Activated CD4-positive, alpha-beta T cell treated with anti-CD3 and anti-CD28 coated beads, Interleukin-2, amount 10 ng/mL, durations not matched to agents 24 days and 14 days (primary cell): ENCODE data around the gene WHRN. TPM values are rescaled to one million over a fixed set of nuclear protein-coding genes. Genes with fewer than 3 reads are reported as not detected.
A peak's percentile ranks its signal among the peaks of the same experiment; 100 is the strongest.

Experiments
- DNase-seq: peaks from one replicate; pipeline ENCODE4 v3.0.0; 2022
- H3K27ac Mint-ChIP-seq: one replicate; pipeline ENCODE4 v1.8.0; 2022; ENCODE audit warnings: mild to moderate bottlenecking, mixed read lengths
- H3K27me3 Mint-ChIP-seq: one replicate; pipeline ENCODE4 v1.8.0; 2022; ENCODE audit warnings: mixed read lengths
- H3K36me3 Mint-ChIP-seq: one replicate; pipeline ENCODE4 v1.8.0; 2022; ENCODE audit warnings: low read depth, mild to moderate bottlenecking, mixed read lengths
- H3K4me1 Mint-ChIP-seq: one replicate; pipeline ENCODE4 v1.8.0; 2021; ENCODE audit warnings: mixed read lengths
- H3K4me3 Mint-ChIP-seq: one replicate; pipeline ENCODE4 v1.8.0; 2022; ENCODE audit warnings: mild to moderate bottlenecking, moderate library complexity, mixed read lengths
- H3K9me3 Mint-ChIP-seq: one replicate; pipeline ENCODE4 v1.8.0; 2021; ENCODE audit warnings: mixed read lengths
- intact Hi-C: fragments of 100-400 bp; cut with micrococcal nuclease; formaldehyde crosslinking; loops from one replicate; pipeline ENCODE4 v1.15.1; 2023
- total RNA-seq: library from RNA; stranded (reverse); gene quantifications from 2 replicates; pipeline ENCODE4 v1.2.3, GENCODE V29; 2022

The WHRN gene
- total RNA-seq, 1 donor from 2014 or later: 2.0 TPM

DNA sequence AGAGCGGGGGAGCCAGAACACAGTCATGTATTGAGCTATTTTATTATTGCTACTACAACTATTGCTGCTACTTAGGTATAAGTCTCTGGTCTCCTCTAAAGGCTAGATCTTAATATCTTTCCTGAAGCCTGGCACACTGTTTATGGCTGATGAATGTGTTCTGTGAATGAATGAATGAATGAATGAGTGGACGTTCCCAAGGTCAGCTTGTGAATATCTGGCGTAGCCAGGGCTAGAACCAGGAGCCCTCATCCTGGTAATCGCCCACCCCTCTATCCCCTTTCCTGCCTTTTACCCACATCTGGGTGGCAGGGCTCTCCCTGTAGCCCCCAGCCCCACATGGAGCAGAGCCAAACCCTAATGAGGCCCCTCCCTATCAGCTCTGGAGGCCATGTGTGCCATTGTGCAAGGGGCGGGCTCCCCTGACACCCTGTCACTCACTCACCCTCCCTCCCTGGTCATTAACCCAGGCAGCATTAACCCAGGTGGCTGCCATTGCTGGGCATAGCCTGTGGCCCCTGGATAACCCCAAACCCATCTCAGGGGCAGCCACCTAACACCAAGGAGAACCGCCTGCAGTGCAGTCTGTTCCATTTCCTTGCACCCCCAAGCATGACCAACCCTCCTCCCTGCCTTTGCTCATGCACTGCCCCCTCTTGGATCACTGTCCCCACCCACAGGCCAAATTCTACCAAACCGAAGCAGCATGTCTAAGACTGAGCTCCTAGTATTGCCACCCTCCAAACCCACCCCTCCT lies 115.5 kb downstream of the WHRN start:
- Mint-ChIP-seq H3K36me3 (peaks cover 52% of the 10 kb centered on the region), H3K4me3 (peak overlapping the region; percentile 96), H3K9me3 (no peaks in the 10 kb centered on the region), H3K4me1 (peaks cover 57% of the 10 kb centered on the region), H3K27ac (peak overlapping the region; percentile 93), H3K27me3 (no peaks in the 10 kb centered on the region)
- no peak for DNase-seq
- intact Hi-C loops: loop anchor here (5.0 to 10.0 kb wide), 7 partner anchors 235 to 875 kb away; partner anchors contain the start of gene COL27A1

- DNase-seq: peak; percentile 70
- Mint-ChIP-seq H3K27me3 (no peaks in the 10 kb centered on the region), H3K4me1 (peaks cover 56% of the 10 kb centered on the region), H3K36me3 (peaks cover 54% of the 10 kb centered on the region), H3K9me3 (no peaks in the 10 kb centered on the region), H3K27ac (peak overlapping the region; percentile 93), H3K4me3 (peak overlapping the region; percentile 96)
- intact Hi-C loops: loop anchor here (5.0 to 10.0 kb wide), 7 partner anchors 234 to 874 kb away; partner anchors contain the start of gene COL27A1
Observed at GRCh38 chr9:114388764-114389375, 116.4 kb downstream of the WHRN start.

- intact Hi-C loops: loop anchor here (5.0 to 10.0 kb wide), 7 partner anchors 234 to 874 kb away; partner anchors contain the start of gene COL27A1
- Mint-ChIP-seq H3K9me3 (no peaks in the 10 kb centered on the region), H3K27me3 (no peaks in the 10 kb centered on the region), H3K4me1 (peaks cover 61% of the 10 kb centered on the region), H3K27ac (peak overlapping the region; percentile 93), H3K36me3 (peaks cover 57% of the 10 kb centered on the region), H3K4me3 (peak overlapping the region; percentile 96)
- no peak for DNase-seq
Observed at GRCh38 chr9:114388357-114388682, 117.0 kb downstream of the WHRN start.

- Mint-ChIP-seq H3K27ac (peak within 1 kb of the TSS; percentile 93), H3K27me3 (no peaks in the 10 kb centered on the region), H3K4me3 (peak within 1 kb of the TSS; percentile 96), H3K9me3 (no peaks in the 10 kb centered on the region), H3K4me1 (peaks cover 63% of the 10 kb centered on the region), H3K36me3 (peaks cover 59% of the 10 kb centered on the region)
- intact Hi-C loops: loop anchor here (5.0 to 10.0 kb wide), 7 partner anchors 233 to 873 kb away; partner anchors contain the start of gene COL27A1
- DNase-seq: peak; percentile 96
Observed at GRCh38 chr9:114387680-114388356, 117.5 kb downstream of the WHRN start, which contains the start of gene AKNA. Gene AKNA, minus strand, starts transcription at chr9:114387982. Its CDS starts 6,649 bp downstream, at chr9:114381333.

DNA sequence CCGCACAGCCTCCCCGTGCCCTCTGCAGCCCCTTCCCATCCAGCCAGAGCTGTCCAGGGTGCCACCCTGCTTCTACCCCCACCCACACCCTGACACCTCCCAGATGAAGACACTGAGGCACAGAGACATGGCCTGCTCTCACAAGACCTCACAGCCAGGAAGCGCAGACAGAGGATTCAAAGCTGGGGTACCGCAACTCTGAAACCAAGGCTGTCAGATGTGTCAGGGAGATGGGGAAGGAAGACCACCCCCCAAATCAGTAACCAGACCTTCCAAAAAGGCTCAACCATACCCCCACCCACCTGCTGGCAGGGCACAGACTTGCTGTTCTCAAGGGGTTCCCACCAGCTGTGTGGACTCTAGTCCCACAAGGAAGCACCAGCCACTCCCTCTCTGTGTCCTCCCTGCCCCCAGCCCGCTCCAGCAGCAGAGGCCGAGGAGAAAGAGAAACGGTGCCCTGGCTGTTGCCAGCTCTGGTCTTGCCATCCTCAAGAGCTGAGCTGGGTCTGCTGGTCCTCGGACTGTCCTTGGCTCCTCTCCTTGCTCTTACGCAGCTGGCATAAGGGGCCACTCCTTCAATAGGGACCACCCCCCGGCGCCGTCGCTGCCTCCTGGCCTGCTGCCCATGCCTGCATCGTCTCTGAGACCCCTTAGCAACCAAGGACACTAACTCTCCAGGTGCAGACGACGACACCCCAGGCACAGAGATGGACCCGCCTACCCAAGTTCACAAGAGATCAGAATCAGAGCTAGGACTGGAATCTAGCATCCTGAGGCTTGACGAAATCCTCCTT lies 118.2 kb downstream of the WHRN start:
- peak; percentile 78 for DNase-seq
- Mint-ChIP-seq H3K27me3 (no peaks in the 10 kb centered on the region), H3K4me3 (peak overlapping the region; percentile 96), H3K9me3 (no peaks in the 10 kb centered on the region), H3K27ac (peak overlapping the region; percentile 93), H3K36me3 (peaks cover 59% of the 10 kb centered on the region), H3K4me1 (peaks cover 64% of the 10 kb centered on the region)
- intact Hi-C loops: loop anchor here (1.0 to 10.0 kb wide), 8 partner anchors 48 to 872 kb away; partner anchors contain the start of gene COL27A1

DNA sequence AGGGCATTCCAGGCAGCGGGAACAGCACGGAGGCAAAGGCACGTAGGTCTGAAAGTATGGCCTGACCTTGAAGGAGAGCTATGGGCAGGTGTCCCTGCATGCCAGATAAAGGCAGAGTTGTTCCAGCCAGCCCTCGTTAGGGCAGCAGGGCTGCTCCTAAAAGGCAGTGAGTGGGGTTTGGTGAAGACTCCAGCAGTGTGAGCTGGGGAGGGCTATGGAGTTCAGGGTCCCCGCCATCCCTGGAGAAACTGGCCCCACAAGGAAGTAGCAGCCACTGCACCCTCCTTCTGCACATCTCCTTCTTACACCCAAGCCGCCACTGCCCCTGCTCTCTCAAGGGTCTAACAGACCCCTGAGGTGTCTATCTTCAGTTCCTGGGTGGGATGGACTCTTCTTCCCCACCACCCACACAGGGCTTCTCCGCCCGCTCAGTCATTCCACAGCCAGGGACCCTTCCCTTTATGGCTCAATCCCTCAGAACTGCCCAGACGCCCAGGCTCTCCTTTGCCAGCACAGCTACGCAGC lies 118.8 kb downstream of the WHRN start:
- Mint-ChIP-seq H3K27me3 (no peaks in the 10 kb centered on the region), H3K27ac (peak overlapping the region; percentile 93), H3K4me3 (peak overlapping the region; percentile 96), H3K9me3 (no peaks in the 10 kb centered on the region), H3K4me1 (peaks cover 65% of the 10 kb centered on the region), H3K36me3 (peaks cover 62% of the 10 kb centered on the region)
- peak; percentile 72 for DNase-seq
- intact Hi-C loops: loop anchor here (1.0 to 10.0 kb wide), 8 partner anchors 47 to 872 kb away; partner anchors contain the start of gene COL27A1

DNA sequence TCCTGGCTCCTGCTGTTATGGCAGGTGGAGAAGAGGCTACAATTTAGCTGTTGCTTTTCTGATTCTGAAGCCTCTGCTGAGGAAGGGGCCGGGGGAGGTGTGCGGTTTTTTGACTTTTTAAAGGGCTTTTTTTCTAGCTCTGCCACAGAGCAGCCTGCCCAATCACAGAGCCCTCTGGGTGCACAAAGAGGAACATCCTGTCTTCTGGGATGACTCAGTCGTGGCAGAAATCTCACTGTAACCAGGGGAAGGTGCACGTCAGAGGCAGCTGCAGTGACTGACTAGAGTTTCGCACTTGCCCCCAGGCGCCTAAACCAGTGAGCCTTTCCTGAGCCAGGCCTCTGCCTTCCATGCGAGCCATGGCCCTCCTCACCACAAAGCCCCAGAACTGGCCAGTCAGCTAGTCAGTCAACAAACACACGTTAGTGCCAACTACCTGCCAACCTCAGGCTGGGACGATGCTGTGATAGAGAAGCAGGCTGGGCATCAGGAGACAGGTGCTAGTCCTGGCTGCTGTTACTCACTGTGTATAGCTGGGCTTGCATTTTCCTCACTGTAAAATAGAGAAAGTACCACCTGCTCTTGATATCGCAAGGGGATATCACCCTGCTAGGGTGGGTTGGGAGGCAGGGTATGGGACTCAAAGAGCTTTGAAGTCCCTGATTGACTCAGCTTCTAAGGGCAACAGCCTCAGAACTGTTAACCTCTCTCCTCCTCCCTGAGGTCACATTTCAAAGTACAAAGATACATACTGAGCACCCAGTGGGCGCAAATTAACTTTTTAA lies 119.7 kb downstream of the WHRN start:
- intact Hi-C loops: loop anchor here (1.0 to 10.0 kb wide), 13 partner anchors 12 to 871 kb away; partner anchors contain the start of genes ATP6V1G1 and COL27A1
- peaks cover 63% of the 10 kb centered on the region for H3K36me3 Mint-ChIP-seq
- H3K4me1 Mint-ChIP-seq: peaks cover 61% of the 10 kb centered on the region
- peak overlapping the region; percentile 96 for H3K4me3 Mint-ChIP-seq
- peak; percentile 97 for DNase-seq
- peak overlapping the region; percentile 93 for H3K27ac Mint-ChIP-seq
- H3K9me3 Mint-ChIP-seq: no peaks in the 10 kb centered on the region
- no peaks in the 10 kb centered on the region for H3K27me3 Mint-ChIP-seq

DNA sequence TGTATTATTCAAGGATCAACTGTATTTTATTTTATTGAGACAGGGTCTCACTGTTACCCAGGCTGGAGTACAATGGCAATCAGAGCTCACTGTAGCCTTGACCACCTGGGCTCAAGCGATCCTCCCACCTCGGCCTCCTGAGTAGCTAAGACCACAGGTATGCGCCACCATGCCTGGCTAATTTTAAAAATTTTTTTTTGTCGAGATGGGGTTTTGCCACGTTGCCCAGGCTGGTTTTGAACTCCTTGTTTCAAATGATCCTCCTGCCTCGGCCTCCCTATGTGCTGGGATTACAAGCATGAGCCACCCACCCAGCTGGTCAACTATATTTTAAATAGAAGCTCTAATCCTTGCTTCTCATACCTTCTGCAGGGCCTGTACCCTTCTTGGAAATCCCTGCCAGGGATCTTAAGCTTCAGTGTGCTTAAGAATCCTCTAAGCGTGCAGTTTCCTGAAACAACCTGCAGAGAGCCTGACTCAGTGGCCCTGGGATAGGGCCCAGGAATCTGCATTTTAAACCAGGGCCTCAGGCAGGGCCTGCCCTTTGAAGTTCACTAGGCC lies 120.4 kb downstream of the WHRN start:
- intact Hi-C loops: loop anchor here (1.0 to 10.0 kb wide), 12 partner anchors 12 to 870 kb away; partner anchors contain the start of genes ATP6V1G1 and COL27A1
- peaks cover 60% of the 10 kb centered on the region for H3K36me3 Mint-ChIP-seq
- no peaks in the 10 kb centered on the region for H3K9me3 Mint-ChIP-seq
- peaks cover 58% of the 10 kb centered on the region for H3K4me1 Mint-ChIP-seq
- H3K27me3 Mint-ChIP-seq: no peaks in the 10 kb centered on the region
- DNase-seq: no peak
- H3K4me3 Mint-ChIP-seq: peak overlapping the region; percentile 96
- peak overlapping the region; percentile 93 for H3K27ac Mint-ChIP-seq

GRCh38 chr9:114384341-114384740 lies 120.9 kb downstream of the WHRN start:
- no peak for DNase-seq
- no peaks in the 10 kb centered on the region for H3K9me3 Mint-ChIP-seq
- no peaks in the 10 kb centered on the region for H3K27me3 Mint-ChIP-seq
- peak overlapping the region; percentile 93 for H3K27ac Mint-ChIP-seq
- H3K36me3 Mint-ChIP-seq: peaks cover 65% of the 10 kb centered on the region
- intact Hi-C loops: loop anchor here (10.0 kb wide), 3 partner anchors 230 to 870 kb away; partner anchors contain the start of gene COL27A1
- peaks cover 58% of the 10 kb centered on the region for H3K4me1 Mint-ChIP-seq
- peak overlapping the region; percentile 96 for H3K4me3 Mint-ChIP-seq

DNA sequence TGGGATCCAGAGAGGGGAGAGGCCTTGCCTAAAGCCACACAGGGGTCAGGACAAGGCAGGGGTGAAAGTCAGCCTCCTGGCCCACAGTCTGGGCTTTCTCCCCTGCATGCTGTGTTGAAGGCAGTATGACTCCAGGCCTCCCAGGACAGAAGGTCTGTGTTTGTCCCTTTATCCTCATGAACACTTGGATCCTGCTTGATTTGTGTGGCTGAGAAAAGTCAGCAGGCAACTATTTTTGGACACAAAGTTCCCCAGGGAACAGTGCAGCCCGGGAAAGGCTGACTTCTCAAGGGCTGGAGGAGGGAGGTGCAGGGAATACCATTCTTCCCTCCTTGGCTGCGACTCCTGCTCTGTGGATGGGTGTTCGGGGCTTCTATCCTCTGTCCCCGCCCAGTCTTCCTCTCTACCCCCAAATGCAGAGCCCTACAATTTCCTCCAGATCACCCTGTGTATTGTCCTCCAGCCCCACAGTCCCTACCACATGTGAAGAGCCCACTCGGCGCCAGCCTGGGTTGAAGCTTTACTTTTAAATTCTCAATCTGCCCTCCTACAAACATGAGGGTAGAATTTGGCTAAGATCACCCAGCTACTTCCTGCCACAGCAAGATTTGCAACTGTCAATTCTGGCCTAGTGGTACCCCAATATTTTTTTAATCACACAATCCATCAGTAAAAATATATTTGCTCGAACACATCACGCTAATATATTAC lies 121.6 kb downstream of the WHRN start:
- peak overlapping the region; percentile 96 for H3K4me3 Mint-ChIP-seq
- H3K9me3 Mint-ChIP-seq: no peaks in the 10 kb centered on the region
- intact Hi-C loops: loop anchor here (2.0 to 10.0 kb wide), 4 partner anchors 17 to 869 kb away; partner anchors contain the start of gene COL27A1
- H3K36me3 Mint-ChIP-seq: peaks cover 66% of the 10 kb centered on the region
- peak; percentile 72 for DNase-seq
- peak overlapping the region; percentile 93 for H3K27ac Mint-ChIP-seq
- peaks cover 56% of the 10 kb centered on the region for H3K4me1 Mint-ChIP-seq
- H3K27me3 Mint-ChIP-seq: no peaks in the 10 kb centered on the region

DNA sequence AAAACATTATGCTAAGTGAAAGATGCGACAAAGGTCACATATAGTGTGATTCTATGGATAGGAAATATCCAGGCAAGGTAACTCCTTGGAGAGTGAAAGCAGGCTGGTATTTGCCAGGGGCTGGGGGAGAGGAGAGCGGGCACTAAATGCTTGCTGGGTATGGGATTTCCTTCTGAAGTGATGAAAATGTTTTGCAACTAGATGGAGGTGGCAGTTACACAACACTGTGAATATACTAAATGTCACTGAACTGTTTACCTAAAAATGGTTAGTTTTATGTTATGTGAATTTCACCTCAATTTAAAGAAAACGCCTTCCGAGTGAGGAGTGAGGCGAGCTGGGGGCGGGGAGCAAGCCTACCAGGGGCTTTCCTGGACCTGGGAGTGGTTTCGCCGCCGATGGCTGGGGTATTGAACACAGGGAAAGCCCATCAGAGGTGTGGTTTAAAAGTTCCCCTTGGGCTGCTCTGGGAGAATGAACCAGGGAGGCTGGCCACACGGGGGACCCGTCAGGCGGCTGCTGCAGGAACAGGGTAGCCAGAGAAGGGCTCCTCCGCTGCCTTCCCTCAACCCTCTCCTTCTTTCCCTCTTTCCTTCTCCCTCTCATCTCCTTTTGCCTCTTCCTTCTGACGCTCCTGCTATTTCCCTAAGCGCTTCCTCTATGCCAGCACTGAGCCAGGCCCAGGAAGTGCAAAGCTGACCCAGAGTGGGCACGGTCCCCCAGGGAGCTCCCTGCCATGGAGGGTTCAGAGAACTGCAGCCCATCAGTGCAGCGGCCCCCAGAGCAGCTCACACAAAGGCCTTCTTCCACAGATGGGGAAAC lies 122.4 kb downstream of the WHRN start:
- Mint-ChIP-seq H3K4me3 (peak overlapping the region; percentile 96), H3K27me3 (no peaks in the 10 kb centered on the region), H3K27ac (peak overlapping the region; percentile 93), H3K4me1 (peaks cover 60% of the 10 kb centered on the region), H3K9me3 (no peaks in the 10 kb centered on the region), H3K36me3 (peaks cover 71% of the 10 kb centered on the region)
- intact Hi-C loops: loop anchor here (2.0 to 10.0 kb wide), 4 partner anchors 16 to 868 kb away; partner anchors contain the start of gene COL27A1
- peak; percentile 91 for DNase-seq
